HepG2 (cell line): ENCODE data around the gene STUM. TPM values are rescaled to one million over a fixed set of nuclear protein-coding genes. Genes with fewer than 3 reads are reported as not detected.

Experiments used
- ATAC-seq: fragments of 200-7000 bp; cut with Tn5 transposase; 3 replicates; pipeline ENCODE4 v1.9.1; 2020; ENCODE audit warnings: mild to moderate bottlenecking, moderate library complexity
- BruUV-seq: library from RNA; stranded (reverse); fragments of 400-500 nt; replicated peaks from 2 replicates; lab custom pipeline; 2021; lab: Mats Ljungman, UMichigan
- CTCF ChIA-PET: fragments of 300-600 bp; formaldehyde crosslinking; extraction: SDS; loops from one replicate; lab custom pipeline; 2021; ENCODE audit warnings: low total read pairs, inconsistent platforms, low intra/inter-chr PET ratio; lab: Yijun Ruan, JAX
- POLR2A ChIA-PET: fragments of 350-600 bp; sonication (Branson Sonifier 250); formaldehyde crosslinking; loops from one replicate; lab custom pipeline; 2020; ENCODE audit warnings: antibody characterized with exemption, inconsistent platforms; lab: Yijun Ruan, JAX
- DNase-seq: peaks from one replicate; pipeline ENCODE4 v3.0.0-alpha.2; 2015; ENCODE audit warnings: low spot score
- FAIRE-seq: peaks from 3 replicates; lab custom pipeline; 2011; peaks lifted over from hg19 to GRCh38; lab: Jason Lieb, UNC
- H2AFZ ChIP-seq: one replicate; pipeline ENCODE4 v1.6.1; 2011; ENCODE audit warnings: low read length, inconsistent platforms
- H3K27ac ChIP-seq: fragments of 300-600 bp; 3 replicates; pipeline ENCODE4 v1.8.0; 2011; ENCODE audit warnings: mixed run types, mild to moderate bottlenecking, mixed read lengths, low read length, inconsistent platforms; ENCODE audit not compliant: insufficient read depth; ENCODE audit errors: extremely low read length
- H3K27me3 ChIP-seq, 2 experiments: fragments of 200-600 bp in 1 of 2; 2 replicates in 1 of 2; 3 replicates in 1 of 2; pipeline versions ENCODE4 v1.6.0 to v1.8.0; 2011; ENCODE audit warnings: low read length in 2 of 2, mild to moderate bottlenecking in 2 of 2, moderate library complexity in 2 of 2, inconsistent platforms in 1 of 2; ENCODE audit not compliant: insufficient read depth in 2 of 2, control insufficient read depth in 1 of 2
- H3K36me3 ChIP-seq, 2 experiments: fragments of 200-600 bp in 1 of 2; replicated peaks in 1 of 2; 2 replicates in 1 of 2; 3 replicates in 1 of 2; pipeline versions ENCODE4 v1.5.1 to v1.8.0; 2011; ENCODE audit warnings: low read length in 2 of 2, inconsistent platforms in 1 of 2; ENCODE audit not compliant: insufficient read depth in 2 of 2, control insufficient read depth in 1 of 2
- H3K4me1 ChIP-seq: 2 replicates; pipeline ENCODE4 v1.5.1; 2012; ENCODE audit warnings: low read length, inconsistent platforms; ENCODE audit not compliant: insufficient read depth
- H3K4me2 ChIP-seq: 2 replicates; pipeline ENCODE4 v1.6.0; 2011; ENCODE audit warnings: low read depth, low read length, inconsistent platforms
- H3K4me3 ChIP-seq, 3 experiments: fragments of 200-600 bp in 1 of 3; sonication (generic), shearing (Covaris generic) in 1 of 3; replicated peaks in 1 of 3; 2 replicates each; pipeline ENCODE4 v1.5.1; 2011 to 2016; ENCODE audit warnings: low read length in 3 of 3, inconsistent platforms in 2 of 3, low read depth in 2 of 3, mild to moderate bottlenecking in 2 of 3, control low read depth in 1 of 3, mixed read lengths in 1 of 3; ENCODE audit not compliant: insufficient read depth in 1 of 3
- H3K79me2 ChIP-seq: one replicate; pipeline ENCODE4 v1.6.1; 2011; ENCODE audit warnings: low read length, inconsistent platforms; ENCODE audit not compliant: insufficient read depth
- H3K9ac ChIP-seq: 2 replicates; pipeline ENCODE4 v1.6.0; 2011; ENCODE audit warnings: mild to moderate bottlenecking, low read depth, low read length, inconsistent platforms; ENCODE audit not compliant: insufficient read depth
- H3K9me3 ChIP-seq: 2 replicates; pipeline ENCODE4 v1.5.1; 2012; ENCODE audit warnings: mild to moderate bottlenecking, low read length
- H4K20me1 ChIP-seq: 2 replicates; pipeline ENCODE4 v1.6.0; 2011; ENCODE audit warnings: inconsistent platforms, mild to moderate bottlenecking, low read length, moderate library complexity; ENCODE audit not compliant: insufficient read depth
- ARNTL ChIP-seq: sonication (generic); formaldehyde crosslinking; IDR thresholded peaks from 2 replicates; pipeline ENCODE4 v1.4.0; 2020; ENCODE audit warnings: mild to moderate bottlenecking, missing genetic modification reagents
- CENPBD1 ChIP-seq: sonication (generic); formaldehyde crosslinking; IDR thresholded peaks from 2 replicates; pipeline ENCODE4 v1.8.0; 2022; ENCODE audit warnings: missing genetic modification reagents, low read depth, mild to moderate bottlenecking, borderline replicate concordance
- CHD4 ChIP-seq: fragments of 200-600 bp; sonication (generic); IDR thresholded peaks from 2 replicates; pipeline ENCODE4 v1.7.0; 2017; ENCODE audit warnings: mild to moderate bottlenecking, low read length, borderline replicate concordance
- FIP1L1 ChIP-seq: fragments of 200-400 bp; formaldehyde crosslinking; IDR thresholded peaks from 2 replicates; pipeline ENCODE4 v1.6.1; 2018; ENCODE audit warnings: low read depth, mild to moderate bottlenecking, low read length, moderate library complexity, borderline replicate concordance; ENCODE audit not compliant: insufficient read depth
- JUN ChIP-seq: sonication (generic); formaldehyde crosslinking; IDR thresholded peaks from 2 replicates; pipeline ENCODE4 v1.4.0; 2020; ENCODE audit warnings: mild to moderate bottlenecking, missing genetic modification reagents
- KAT8 ChIP-seq: IDR thresholded peaks from 2 replicates; pipeline ENCODE4 v1.6.1; 2016; ENCODE audit warnings: missing genetic modification reagents, missing compliant biosample characterization
- MAFG ChIP-seq: sonication (generic); formaldehyde crosslinking; IDR thresholded peaks from 2 replicates; pipeline ENCODE4 v1.5.1; 2020; ENCODE audit warnings: mild to moderate bottlenecking, missing genetic modification reagents
- PITX1 ChIP-seq: sonication (generic); formaldehyde crosslinking; IDR thresholded peaks from 2 replicates; pipeline ENCODE4 v1.5.1; 2020; ENCODE audit warnings: mild to moderate bottlenecking, missing genetic modification reagents
- PLRG1 ChIP-seq: fragments of 450-650 bp; conservative IDR thresholded peaks from 2 replicates; pipeline ENCODE4 v1.6.1; 2016
- THAP11 ChIP-seq: IDR thresholded peaks from 2 replicates; pipeline ENCODE4 v1.6.1; 2016; ENCODE audit warnings: missing biosample characterization, missing genetic modification reagents
- ZFAT ChIP-seq: sonication (generic); formaldehyde crosslinking; conservative IDR thresholded peaks from 2 replicates; pipeline ENCODE4 v1.8.1; 2023; ENCODE audit warnings: missing genetic modification reagents, inconsistent platforms
- ZNF512B ChIP-seq: sonication (generic); formaldehyde crosslinking; IDR thresholded peaks from 2 replicates; pipeline ENCODE4 v1.5.1; 2020; ENCODE audit warnings: missing genetic modification reagents, mild to moderate bottlenecking, borderline replicate concordance
- ZNF607 ChIP-seq: sonication (generic); formaldehyde crosslinking; IDR thresholded peaks from 2 replicates; pipeline ENCODE4 v1.5.1; 2020; ENCODE audit warnings: missing genetic modification reagents, mild to moderate bottlenecking, borderline replicate concordance
- WGBS: methylation state at CpG from one replicate; pipeline ENCODE4 v1.1.6; 2017; ENCODE audit warnings: low lambda C conversion rate; 5-methylcytosine and 5-hydroxymethylcytosine counted together
- in situ Hi-C: cut with HindIII; loops from 2 replicates; pipeline ENCODE4 v1.10.0; 2017; ENCODE audit warnings: low pct_unique_long_range_greater_than_20kb; ENCODE audit not compliant: extremely low pct_ligation_motif_present
- intact Hi-C: fragments of 100-400 bp; cut with micrococcal nuclease; formaldehyde crosslinking; loops from one replicate; pipeline ENCODE4 v1.10.0; 2022; ENCODE audit not compliant: unreplicated experiment
- polyA plus RNA-seq, 8 experiments: library from polyadenylated mRNA; depleted of rRNA in 3 of 8; stranded (reverse) in 7 of 8; unstranded in 1 of 8; fragments of >200 nt; fragmentation: Illumina TruSeq in 4 of 8; extraction: Trizol in 4 of 8; gene quantifications; 2 replicates each; pipeline versions ENCODE4 v1.2.1 to v1.2.3, GENCODE V29; 2011 to 2016; ENCODE audit warnings: low read depth in 4 of 8, missing spikeins in 1 of 8, mixed read lengths in 1 of 8; ENCODE audit not compliant: insufficient read depth in 1 of 8
- total RNA-seq, 5 experiments: library from RNA; depleted of rRNA; stranded (reverse); fragments of >200 nt; fragmentation: Illumina TruSeq; extraction: Trizol; gene quantifications; 2 replicates each; pipeline ENCODE4 v1.2.3, GENCODE V29; 2016; ENCODE audit warnings: low read depth in 1 of 5
- TF ChIP-seq, protein P1 (sequence below): sonication (generic); formaldehyde crosslinking; IDR thresholded peaks from 2 replicates; pipeline ENCODE4 v1.4.0; 2020; ENCODE audit warnings: low read depth, missing genetic modification reagents

Gene STUM
- total and polyA plus RNA-seq, 2 of the 13 experiments (the other 11 are each of a cell fraction or from before 2014, with no cell fraction given): not detected

GRCh38 chr1:226581650-226582330, 33.2 kb downstream of the STUM start:
- H3K79me2 ChIP-seq: no peaks in the 10 kb centered on the region
- ChIA-PET CTCF (no interaction called here), POLR2A (no interaction called here)
- no TSS peak for BruUV-seq
- FAIRE-seq (no peak), ATAC-seq (no peak), DNase-seq (no peak)
- H3K4me1 ChIP-seq: no peaks in the 10 kb centered on the region
- H3K9ac ChIP-seq: no peak overlapping the region
- no peaks in the 10 kb centered on the region for H3K9me3 ChIP-seq
- 61% methylated on average over 6 of the region's 8 CpGs for WGBS
- intact Hi-C loops (no loop called here), in situ Hi-C loops (no loop called here)
- H4K20me1 ChIP-seq: no peaks in the 10 kb centered on the region
- no peak overlapping the region for H2AFZ ChIP-seq
- no peak for TF ChIP-seq CHD4
- no peak for TF ChIP-seq THAP11
- TF ChIP-seq KAT8 (CRISPR knock-in tag): no peak
- TF ChIP-seq, protein P1, sequence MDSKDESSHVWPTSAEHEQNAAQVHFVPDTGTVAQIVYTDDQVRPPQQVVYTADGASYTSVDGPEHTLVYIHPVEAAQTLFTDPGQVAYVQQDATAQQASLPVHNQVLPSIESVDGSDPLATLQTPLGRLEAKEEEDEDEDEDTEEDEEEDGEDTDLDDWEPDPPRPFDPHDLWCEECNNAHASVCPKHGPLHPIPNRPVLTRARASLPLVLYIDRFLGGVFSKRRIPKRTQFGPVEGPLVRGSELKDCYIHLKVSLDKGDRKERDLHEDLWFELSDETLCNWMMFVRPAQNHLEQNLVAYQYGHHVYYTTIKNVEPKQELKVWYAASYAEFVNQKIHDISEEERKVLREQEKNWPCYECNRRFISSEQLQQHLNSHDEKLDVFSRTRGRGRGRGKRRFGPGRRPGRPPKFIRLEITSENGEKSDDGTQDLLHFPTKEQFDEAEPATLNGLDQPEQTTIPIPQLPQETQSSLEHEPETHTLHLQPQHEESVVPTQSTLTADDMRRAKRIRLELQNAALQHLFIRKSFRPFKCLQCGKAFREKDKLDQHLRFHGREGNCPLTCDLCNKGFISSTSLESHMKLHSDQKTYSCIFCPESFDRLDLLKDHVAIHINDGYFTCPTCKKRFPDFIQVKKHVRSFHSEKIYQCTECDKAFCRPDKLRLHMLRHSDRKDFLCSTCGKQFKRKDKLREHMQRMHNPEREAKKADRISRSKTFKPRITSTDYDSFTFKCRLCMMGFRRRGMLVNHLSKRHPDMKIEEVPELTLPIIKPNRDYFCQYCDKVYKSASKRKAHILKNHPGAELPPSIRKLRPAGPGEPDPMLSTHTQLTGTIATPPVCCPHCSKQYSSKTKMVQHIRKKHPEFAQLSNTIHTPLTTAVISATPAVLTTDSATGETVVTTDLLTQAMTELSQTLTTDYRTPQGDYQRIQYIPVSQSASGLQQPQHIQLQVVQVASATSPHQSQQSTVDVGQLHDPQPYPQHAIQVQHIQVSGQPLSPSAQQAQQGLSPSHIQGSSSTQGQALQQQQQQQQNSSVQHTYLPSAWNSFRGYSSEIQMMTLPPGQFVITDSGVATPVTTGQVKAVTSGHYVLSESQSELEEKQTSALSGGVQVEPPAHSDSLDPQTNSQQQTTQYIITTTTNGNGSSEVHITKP (CRISPR knock-in tag): no peak
- TF ChIP-seq JUN: no peak
- TF ChIP-seq ARNTL (CRISPR knock-in tag): no peak
- no peak for TF ChIP-seq PLRG1
- TF ChIP-seq PITX1 (CRISPR knock-in tag): no peak
- no peak for TF ChIP-seq FIP1L1
- no peak for TF ChIP-seq MAFG (CRISPR knock-in tag)
- TF ChIP-seq ZNF607: no peak
- no peak for TF ChIP-seq ZNF512B
- TF ChIP-seq ZFAT (CRISPR knock-in tag): no peak
- TF ChIP-seq CENPBD1 (CRISPR knock-in tag): no peak
- peaks cover 0 to 2% of the 10 kb centered on the region in 2 experiments; a peak in 1 of 5 replicates for H3K27me3 ChIP-seq
- H3K27ac ChIP-seq: no peak overlapping the region
- no peaks in the 10 kb centered on the region for H3K36me3 ChIP-seq
- H3K4me3 ChIP-seq: no peak overlapping the region
- no peak overlapping the region for H3K4me2 ChIP-seq
